SK-N-MC (cell line): ENCODE measurements around the gene DEFB131B.

ENCODE experiments used
- DNase-seq: peaks from one replicate; pipeline ENCODE4 v3.0.0-alpha.2; 2011; ENCODE audit warnings: low read depth, low spot score
- H3K27ac ChIP-seq: fragments of 200-600 bp; sonication (generic); 2 replicates; pipeline ENCODE4 v1.5.1; 2016; ENCODE audit warnings: mixed run types
- H3K36me3 ChIP-seq: fragments of 200-600 bp; sonication (generic); 2 replicates; pipeline ENCODE4 v1.6.1; 2017; ENCODE audit warnings: antibody characterized with exemption, low read length, mixed read lengths; ENCODE audit not compliant: insufficient read depth
- H3K4me3 ChIP-seq: fragments of 200-600 bp; sonication (generic); 2 replicates; pipeline ENCODE4 v1.5.1; 2016
- H3K9ac ChIP-seq: fragments of 200-600 bp; sonication (generic); 2 replicates; pipeline ENCODE4 v1.8.0; 2017; ENCODE audit warnings: mixed run types, mixed read lengths; ENCODE audit not compliant: insufficient read length
- H3K9me3 ChIP-seq: fragments of 200-600 bp; sonication (generic); 2 replicates; pipeline ENCODE4 v1.6.1; 2017; ENCODE audit warnings: low read depth, mild to moderate bottlenecking, antibody characterized with exemption, low read length, moderate library complexity, mixed read lengths
- EZH2 ChIP-seq: fragments of 200-600 bp; sonication (generic); IDR thresholded peaks from one replicate; pipeline ENCODE4 v1.6.1; 2017; ENCODE audit warnings: antibody characterized with exemption
- FOXP2 ChIP-seq: optimal IDR thresholded peaks from 2 replicates; pipeline ENCODE3; 2011; ENCODE audit warnings: mild to moderate bottlenecking, moderate library complexity; ENCODE audit not compliant: insufficient read depth; ENCODE audit errors: extremely low read length, control extremely low read depth
- POLR2AphosphoS5 ChIP-seq: IDR thresholded peaks from 2 replicates; pipeline ENCODE4 v1.6.1; 2012; ENCODE audit warnings: mild to moderate bottlenecking, low read depth, low read length, borderline replicate concordance

DEFB131B gene

GRCh38 chr11:71930556-71931244 is 52.4 kb downstream of the DEFB131B start:
- Histone ChIP-seq H3K9ac (no peak overlapping the region), H3K4me3 (no peak overlapping the region; the same call in 1 of the 2 replicates), H3K36me3 (0 out of 2 replicates have a peak, but pooled peaks cover 8% of the 10 kb centered on the region), H3K9me3 (no peaks in the 10 kb centered on the region), H3K27ac (no peak overlapping the region)
- TF ChIP-seq EZH2 (no peak), POLR2AphosphoS5 (no peak), FOXP2 (no peak)
- no peak for DNase-seq

- no peak overlapping the region for H3K27ac ChIP-seq
- H3K9ac ChIP-seq = no peak overlapping the region
- no peak overlapping the region for H3K4me3 ChIP-seq
- TF ChIP-seq FOXP2 (no peak), POLR2AphosphoS5 (no peak), EZH2 (no peak)
- DNase-seq = no peak
- no peaks in the 10 kb centered on the region for H3K9me3 ChIP-seq
- 0 out of 2 replicates have a peak, but pooled peaks cover 3% of the 10 kb centered on the region for H3K36me3 ChIP-seq
These were observed 53.0 kb downstream of the DEFB131B start for GRCh38 chr11:71931245-71931602.

- H3K9ac ChIP-seq = no peak overlapping the region
- DNase-seq = no peak
- H3K9me3 ChIP-seq = no peaks in the 10 kb centered on the region
- H3K27ac ChIP-seq = no peak overlapping the region
- TF ChIP-seq POLR2AphosphoS5 (no peak), FOXP2 (no peak), EZH2 (no peak)
- no peaks in the 10 kb centered on the region; the same call in 1 of the 2 replicates for H3K36me3 ChIP-seq
- H3K4me3 ChIP-seq = no peak overlapping the region
These were observed 55.1 kb downstream of the DEFB131B start for GRCh38 chr11:71933141-71933933.
